HG03469 (cell line): ENCODE data around the gene MBTPS2.
"Not testable (repeated sequence)": the region's sequence is repeated elsewhere in the genome, so short reads cannot be mapped to it uniquely, and the experiment has no call there.

Source experiments
- ATAC-seq: cut with Tn5 transposase; IDR thresholded peaks from one replicate; pipeline ENCODE4 v1.9.1; 2021; ENCODE audit warnings: mild to moderate bottlenecking, moderate library complexity, moderate number of reproducible peaks; ENCODE audit not compliant: unreplicated experiment

Gene MBTPS2

GRCh38 chrX:21839334-21840192 is at the start of gene MBTPS2:
TSS of gene MBTPS2 (plus strand) at chrX:21839617. CDS start at chrX:21839735, 118 bp downstream.
- ATAC-seq, result peak; percentile 81

GRCh38 chrX:21798677-21799219 is 40.7 kb upstream of the MBTPS2 start:
- peak; percentile 89 for ATAC-seq

- ATAC-seq, result no peak
Measured at GRCh38 chrX:21799767-21800166, 39.6 kb upstream of the MBTPS2 start.

- ATAC-seq, result no peak
Measured at GRCh38 chrX:21800344-21800770, 39.1 kb upstream of the MBTPS2 start.

GRCh38 chrX:21802054-21802670 is 37.3 kb upstream of the MBTPS2 start:
- no peak for ATAC-seq

- no peak for ATAC-seq
Measured at GRCh38 chrX:21802839-21803238, 36.6 kb upstream of the MBTPS2 start.

- ATAC-seq, result no peak
Measured at GRCh38 chrX:21806691-21807090, 32.7 kb upstream of the MBTPS2 start.

- no peak for ATAC-seq
Measured at GRCh38 chrX:21811832-21812231, 27.6 kb upstream of the MBTPS2 start.

- ATAC-seq, result no peak
Measured at GRCh38 chrX:21812628-21813027, 26.8 kb upstream of the MBTPS2 start.

GRCh38 chrX:21813612-21814368 is 25.6 kb upstream of the MBTPS2 start:
- no peak for ATAC-seq

GRCh38 chrX:21816136-21816535 is 23.3 kb upstream of the MBTPS2 start:
- ATAC-seq, result no peak

GRCh38 chrX:21820170-21820569 is 19.2 kb upstream of the MBTPS2 start:
- not testable (repeated sequence) for ATAC-seq

- no peak for ATAC-seq
Measured at GRCh38 chrX:21821875-21822274, 17.5 kb upstream of the MBTPS2 start.

- ATAC-seq, result no peak
Measured at GRCh38 chrX:21831496-21831895, 7.9 kb upstream of the MBTPS2 start.

- ATAC-seq, result no peak
Measured at GRCh38 chrX:21837056-21837455, 2.4 kb upstream of the MBTPS2 start.

- no peak for ATAC-seq
Measured at GRCh38 chrX:21838937-21839333, 482 bp upstream of the MBTPS2 start.

- ATAC-seq, result peak; percentile 4
Measured at GRCh38 chrX:21840193-21840545, 752 bp downstream of the MBTPS2 start.

- ATAC-seq, result no peak
Measured at GRCh38 chrX:21843179-21843578, 3.8 kb downstream of the MBTPS2 start.

- no peak for ATAC-seq
Measured at GRCh38 chrX:21845096-21845495, 5.7 kb downstream of the MBTPS2 start.

GRCh38 chrX:21847342-21847741 is 7.9 kb downstream of the MBTPS2 start:
- no peak for ATAC-seq

- ATAC-seq, result no peak
Measured at GRCh38 chrX:21853578-21853977, 14.2 kb downstream of the MBTPS2 start.
